ENCODE data around the gene GPR149.
"Not testable (repeated sequence)": the region's sequence is repeated elsewhere in the genome, so short reads cannot be mapped to it uniquely, and the experiment has no call there.

Gene GPR149

GRCh38 chr3:154430014-154430413, at the start of gene GPR149:
Gene GPR149, minus strand, starts transcription at chr3:154430190. Its CDS starts 575 bp downstream, at chr3:154429615.
- no peak for TF ChIP-seq ZFX (IDR thresholded peaks at IDR 0.05)
- TF ChIP-seq CTCF (conservative IDR thresholded peaks at IDR 0.05): no peak
- no peak within 1 kb of the TSS for H3K27ac ChIP-seq

- TF ChIP-seq ZFX (IDR thresholded peaks at IDR 0.05): no peak
- no peak for TF ChIP-seq CTCF (conservative IDR thresholded peaks at IDR 0.05)
- no peak overlapping the region for H3K27ac ChIP-seq
These were observed 43.8 kb upstream of the GPR149 start for GRCh38 chr3:154473769-154474168.

GRCh38 chr3:154469585-154469984, 39.6 kb upstream of the GPR149 start:
- no peak overlapping the region for H3K27ac ChIP-seq
- no peak for TF ChIP-seq ZFX (IDR thresholded peaks at IDR 0.05)
- no peak for TF ChIP-seq CTCF (conservative IDR thresholded peaks at IDR 0.05)

- peak overlapping the region; percentile 58; the same call in 1 of the 2 replicates for H3K27ac ChIP-seq
- TF ChIP-seq ZFX (IDR thresholded peaks at IDR 0.05): no peak; the same call in 1 of the 2 replicates
These were observed 34.6 kb upstream of the GPR149 start for GRCh38 chr3:154464440-154465190.

GRCh38 chr3:154458560-154458959, 28.6 kb upstream of the GPR149 start:
- H3K27ac ChIP-seq: no peak overlapping the region
- no peak for TF ChIP-seq ZFX (IDR thresholded peaks at IDR 0.05)
- no peak for TF ChIP-seq CTCF (conservative IDR thresholded peaks at IDR 0.05)

- not testable (repeated sequence) for H3K27ac ChIP-seq
These were observed 9.1 kb upstream of the GPR149 start for GRCh38 chr3:154439081-154439480.

GRCh38 chr3:154431043-154431442, 1.1 kb upstream of the GPR149 start:
- H3K27ac ChIP-seq: no peak overlapping the region
- TF ChIP-seq ZFX (IDR thresholded peaks at IDR 0.05): no peak
- no peak for TF ChIP-seq CTCF (conservative IDR thresholded peaks at IDR 0.05)

- TF ChIP-seq ZFX (IDR thresholded peaks at IDR 0.05) (no peak), CTCF (conservative IDR thresholded peaks at IDR 0.05) (no peak)
These were observed 1.4 kb downstream of the GPR149 start for GRCh38 chr3:154428286-154429206.

More at GRCh38 chr3:154428286-154429206, 1.4 kb downstream of the GPR149 start:
- no peak overlapping the region for H3K27ac ChIP-seq
